AG04450 (cell line): Measurements from ENCODE around the gene HNRNPH1. TPM values are rescaled to one million over a fixed set of nuclear protein-coding genes. Genes with fewer than 3 reads are reported as not detected.

Source experiments
- CTCF ChIA-PET: fragments of 300-600, 350-600 bp; formaldehyde crosslinking; extraction: SDS; loops from one replicate; lab custom pipeline; 2022; ENCODE audit warnings: antibody characterized with exemption, inconsistent platforms; lab: Charles Lee
- POLR2A ChIA-PET: fragments of 350-600 bp; formaldehyde crosslinking; extraction: SDS; loops from one replicate; lab custom pipeline; 2021; ENCODE audit warnings: antibody characterized with exemption, inconsistent platforms; lab: Yijun Ruan, JAX
- DNase-seq: peaks from one replicate; pipeline ENCODE4 v3.0.0-alpha.2; 2011; ENCODE audit warnings: low read depth, low spot score
- H3K27ac ChIP-seq: one replicate; pipeline ENCODE4 v1.5.1; 2012; ENCODE audit warnings: low read depth, low read length, control low read depth
- H3K27me3 ChIP-seq: one replicate; pipeline ENCODE4 v1.6.0; 2012; ENCODE audit warnings: low read length; ENCODE audit not compliant: control insufficient read depth, insufficient read depth
- H3K4me3 ChIP-seq: 2 replicates; pipeline ENCODE4 v1.5.1; 2011; ENCODE audit warnings: mild to moderate bottlenecking, low read depth, low read length, control low read depth
- H3K9me3 ChIP-seq: 2 replicates; pipeline ENCODE4 v1.5.1; 2012; ENCODE audit warnings: low read length; ENCODE audit not compliant: control insufficient read depth, insufficient read depth
- CTCF ChIP-seq: IDR thresholded peaks from 2 replicates; pipeline ENCODE4 v1.5.1; 2011; ENCODE audit warnings: low read depth, low read length, control low read depth, inconsistent platforms
- polyA plus RNA-seq: library from polyadenylated mRNA; depleted of rRNA; stranded (reverse); fragments of >200 nt; gene quantifications from 2 replicates; pipeline ENCODE4 v1.2.3, GENCODE V29; 2011

The HNRNPH1 gene
- polyA plus RNA-seq, 1 experiment = 383 TPM

GRCh38 chr5:179599566-179599965 is 23.9 kb downstream of the HNRNPH1 start:
- CTCF ChIA-PET = no interaction called here
- Histone ChIP-seq H3K4me3 (no peak overlapping the region), H3K27ac (no peak overlapping the region), H3K27me3 (no peaks in the 10 kb centered on the region), H3K9me3 (peaks cover 4% of the 10 kb centered on the region; the same call in 1 of the 2 replicates)
- no peak for DNase-seq
- POLR2A ChIA-PET = no interaction called here
- no peak for TF ChIP-seq CTCF

- ChIA-PET POLR2A (interaction anchor here (1.1 to 1.3 kb wide), 2 partner anchors 12 to 15 kb away, joined by 3 read pairs; no protein-coding TSS in a partner anchor), CTCF (no interaction called here)
- TF ChIP-seq CTCF = no peak
- Histone ChIP-seq H3K27ac (no peak overlapping the region), H3K27me3 (no peaks in the 10 kb centered on the region), H3K4me3 (no peak overlapping the region), H3K9me3 (peaks cover 4% of the 10 kb centered on the region; the same call in 1 of the 2 replicates)
- DNase-seq = no peak
These were observed 24.4 kb downstream of the HNRNPH1 start for GRCh38 chr5:179599100-179599499.

GRCh38 chr5:179596421-179596820 is 27.1 kb downstream of the HNRNPH1 start:
- H3K27me3 ChIP-seq = no peaks in the 10 kb centered on the region
- CTCF ChIA-PET = no interaction called here
- POLR2A ChIA-PET = interaction anchor here (0.8 to 1.0 kb wide), 3 partner anchors 12 to 224 kb away, joined by 4 read pairs; partner anchors contain the start of gene SQSTM1
- DNase-seq = no peak
- no peak for TF ChIP-seq CTCF
- H3K9me3 ChIP-seq = peaks cover 4% of the 10 kb centered on the region; the same call in 1 of the 2 replicates
- H3K27ac ChIP-seq = no peak overlapping the region
- no peak overlapping the region for H3K4me3 ChIP-seq

- H3K9me3 ChIP-seq = peaks cover 4% of the 10 kb centered on the region; the same call in 1 of the 2 replicates
- peak; percentile 36 for DNase-seq
- peak overlapping the region; percentile 31 for H3K27ac ChIP-seq
- H3K4me3 ChIP-seq = no peak overlapping the region
- ChIA-PET CTCF (no interaction called here), POLR2A (interaction anchor here (0.8 to 1.0 kb wide), 3 partner anchors 10 to 15 kb away, joined by 3 to 4 read pairs (median 3); no protein-coding TSS in a partner anchor)
- TF ChIP-seq CTCF = no peak
- H3K27me3 ChIP-seq = no peaks in the 10 kb centered on the region
These were observed 27.6 kb downstream of the HNRNPH1 start for GRCh38 chr5:179595916-179596315.

GRCh38 chr5:179588166-179588565 is 35.3 kb downstream of the HNRNPH1 start:
- no peaks in the 10 kb centered on the region for H3K9me3 ChIP-seq
- DNase-seq = no peak
- no peak overlapping the region for H3K4me3 ChIP-seq
- no peak for TF ChIP-seq CTCF
- CTCF ChIA-PET = no interaction called here
- H3K27me3 ChIP-seq = no peaks in the 10 kb centered on the region
- POLR2A ChIA-PET = interaction anchor here (0.7 kb wide), 1 partner anchor 35 kb away, joined by 4 read pairs; the partner anchor contains the start of gene HNRNPH1
- no peak overlapping the region for H3K27ac ChIP-seq
